Measurements from ENCODE around the gene ATRNL1.

- TF ChIP-seq CTCF (IDR thresholded peaks at IDR 0.05; ENCODE audit: borderline replicate concordance, extremely low read depth, low read length, poor library complexity, severe bottlenecking) (no peak), EZH2 (IDR thresholded peaks at IDR 0.05; ENCODE audit: borderline replicate concordance, low read depth, low read length, severe bottlenecking) (no peak)
Observed at GRCh38 chr10:115157357-115157756, 64.2 kb downstream of the ATRNL1 start.
